Gastrocnemius medialis (tissue), 4 donors: ENCODE results near the gene CASTOR1. TPM values are rescaled to one million over a fixed set of nuclear protein-coding genes. Genes with fewer than 3 reads are reported as not detected.

Experiments used
- ATAC-seq, 2 donors: fragments of 150-250 bp; one replicate each; pipeline ENCODE4 v1.9.1; 2016
- DNase-seq, 2 donors: peaks; one replicate each; pipeline ENCODE4 v3.0.0-alpha.2; 2019
- H3K27ac ChIP-seq, 4 donors: fragments of 200-600 bp; sonication (generic); 1 replicate in 1 of 4; 2 replicates in 3 of 4; pipeline ENCODE4 v1.5.1; 2016 to 2018; ENCODE audit warnings: mild to moderate bottlenecking in 2 of 4, moderate library complexity in 1 of 4
- H3K27me3 ChIP-seq, 3 donors: fragments of 200-600 bp; sonication (generic) in 2 of 3; 1 replicate in 1 of 3; 2 replicates in 2 of 3; pipeline versions ENCODE4 v1.5.1 to v1.6.0; 2016 to 2019; ENCODE audit warnings: mild to moderate bottlenecking in 1 of 3, moderate library complexity in 1 of 3
- H3K36me3 ChIP-seq, 2 donors: fragments of 200-600 bp; sonication (generic) in 1 of 2; one replicate each; pipeline ENCODE4 v1.5.1; 2017 to 2018
- H3K4me1 ChIP-seq, 2 donors: fragments of 200-600 bp; sonication (generic) in 1 of 2; one replicate each; pipeline ENCODE4 v1.5.1; 2016 to 2017; ENCODE audit warnings: mild to moderate bottlenecking in 2 of 2
- H3K4me3 ChIP-seq, 4 donors: fragments of 200-600 bp; sonication (generic) in 3 of 4; 1 replicate in 1 of 4; 2 replicates in 3 of 4; pipeline ENCODE4 v1.5.1; 2016 to 2019; ENCODE audit warnings: mild to moderate bottlenecking in 2 of 4
- H3K9me3 ChIP-seq, 3 donors: fragments of 200-600 bp; sonication (generic) in 2 of 3; 1 replicate in 1 of 3; 2 replicates in 2 of 3; pipeline ENCODE4 v1.5.1; 2016 to 2019
- POLR2A ChIP-seq, 2 donors: fragments of 450-650 bp; IDR thresholded peaks; one replicate each; pipeline ENCODE4 v1.6.1; 2017; ENCODE audit warnings: antibody characterized with exemption in 2 of 2, mild to moderate bottlenecking in 2 of 2, moderate library complexity in 2 of 2
- in situ Hi-C, 4 donors: fragments of 200-750 bp; cut with MboI; loops; one replicate each; pipeline versions ENCODE4 v1.15.0 to v1.8.0; 2017; ENCODE audit warnings: low sequenced_read_pairs in 4 of 4
- intact Hi-C: fragments of 100-400 bp; cut with DNase I; formaldehyde crosslinking; loops from one replicate; pipeline ENCODE4 v1.15.1; 2023; ENCODE audit warnings: low total_unique reads
- total RNA-seq, 4 donors: library from RNA; depleted of rRNA; stranded (reverse); fragments of >200 nt; gene quantifications; one replicate each; pipeline versions ENCODE4 v1.1.0 to v1.2.3, GENCODE V29; 2016
- TF ChIP-seq, protein P1 (sequence below), 5 experiments: fragments of 450-650 bp in 3 of 5; fragments of 200-600 bp in 2 of 5; sonication (generic) in 2 of 5; IDR thresholded peaks in 4 of 5; conservative IDR thresholded peaks in 1 of 5; 1 replicate in 4 of 5; 2 replicates in 1 of 5; pipeline ENCODE4 v1.5.1; 2016 to 2019; ENCODE audit warnings: antibody characterized with exemption in 5 of 5, mild to moderate bottlenecking in 3 of 5, moderate library complexity in 3 of 5

The CASTOR1 gene
- total RNA-seq, 4 donors from 2014 or later, result 3.5 to 6.5 (median 5.6) TPM

- TF ChIP-seq, protein P1, sequence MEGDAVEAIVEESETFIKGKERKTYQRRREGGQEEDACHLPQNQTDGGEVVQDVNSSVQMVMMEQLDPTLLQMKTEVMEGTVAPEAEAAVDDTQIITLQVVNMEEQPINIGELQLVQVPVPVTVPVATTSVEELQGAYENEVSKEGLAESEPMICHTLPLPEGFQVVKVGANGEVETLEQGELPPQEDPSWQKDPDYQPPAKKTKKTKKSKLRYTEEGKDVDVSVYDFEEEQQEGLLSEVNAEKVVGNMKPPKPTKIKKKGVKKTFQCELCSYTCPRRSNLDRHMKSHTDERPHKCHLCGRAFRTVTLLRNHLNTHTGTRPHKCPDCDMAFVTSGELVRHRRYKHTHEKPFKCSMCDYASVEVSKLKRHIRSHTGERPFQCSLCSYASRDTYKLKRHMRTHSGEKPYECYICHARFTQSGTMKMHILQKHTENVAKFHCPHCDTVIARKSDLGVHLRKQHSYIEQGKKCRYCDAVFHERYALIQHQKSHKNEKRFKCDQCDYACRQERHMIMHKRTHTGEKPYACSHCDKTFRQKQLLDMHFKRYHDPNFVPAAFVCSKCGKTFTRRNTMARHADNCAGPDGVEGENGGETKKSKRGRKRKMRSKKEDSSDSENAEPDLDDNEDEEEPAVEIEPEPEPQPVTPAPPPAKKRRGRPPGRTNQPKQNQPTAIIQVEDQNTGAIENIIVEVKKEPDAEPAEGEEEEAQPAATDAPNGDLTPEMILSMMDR (IDR thresholded peaks at IDR 0.05 in 4 of 5, conservative IDR thresholded peaks at IDR 0.05 in 1 of 5), result no peak
- no peak for TF ChIP-seq POLR2A (IDR thresholded peaks at IDR 0.05)
- no peak for ATAC-seq
- peaks cover 29 to 36% of the 10 kb centered on the region in 2 donors for H3K4me1 ChIP-seq
- no peaks in the 10 kb centered on the region for H3K27me3 ChIP-seq
- no peaks in the 10 kb centered on the region for H3K9me3 ChIP-seq
- in situ Hi-C loops, result no loop called here
- H3K4me3 ChIP-seq, result peak overlapping the region; percentile 83 to 99 (median 87)
- intact Hi-C loops, result loop anchor here (1.0 to 5.0 kb wide), 3 partner anchors 36 to 1528 kb away; partner anchors contain the start of genes CASTOR1 and RNF215
- H3K27ac ChIP-seq, result peak overlapping the region; percentile 81 to 84 (median 82)
- no peaks in the 10 kb centered on the region for H3K36me3 ChIP-seq
- no peak for DNase-seq
These were observed 36.5 kb upstream of the CASTOR1 start for GRCh38 chr22:30325724-30326254.

- peak overlapping the region; percentile 83 to 99 (median 87) for H3K4me3 ChIP-seq
- in situ Hi-C loops (no loop called here), intact Hi-C loops (loop anchor here (5.0 kb wide), 2 partner anchors 62 to 1528 kb away; partner anchors contain the start of gene RNF215)
- no peaks in the 10 kb centered on the region for H3K27me3 ChIP-seq
- no peak for TF ChIP-seq POLR2A (IDR thresholded peaks at IDR 0.05)
- TF ChIP-seq, protein P1 (IDR thresholded peaks at IDR 0.05 in 4 of 5, conservative IDR thresholded peaks at IDR 0.05 in 1 of 5), result no peak
- H3K9me3 ChIP-seq, result no peaks in the 10 kb centered on the region
- peaks cover 33 to 39% of the 10 kb centered on the region in 2 donors for H3K4me1 ChIP-seq
- H3K27ac ChIP-seq, result peak overlapping the region; percentile 81 to 84 (median 82)
- no peak for ATAC-seq
- DNase-seq, result peak in 1 of 2 donors; percentile 55
- H3K36me3 ChIP-seq, result no peaks in the 10 kb centered on the region
These were observed 35.9 kb upstream of the CASTOR1 start for GRCh38 chr22:30325065-30325720.

DNA sequence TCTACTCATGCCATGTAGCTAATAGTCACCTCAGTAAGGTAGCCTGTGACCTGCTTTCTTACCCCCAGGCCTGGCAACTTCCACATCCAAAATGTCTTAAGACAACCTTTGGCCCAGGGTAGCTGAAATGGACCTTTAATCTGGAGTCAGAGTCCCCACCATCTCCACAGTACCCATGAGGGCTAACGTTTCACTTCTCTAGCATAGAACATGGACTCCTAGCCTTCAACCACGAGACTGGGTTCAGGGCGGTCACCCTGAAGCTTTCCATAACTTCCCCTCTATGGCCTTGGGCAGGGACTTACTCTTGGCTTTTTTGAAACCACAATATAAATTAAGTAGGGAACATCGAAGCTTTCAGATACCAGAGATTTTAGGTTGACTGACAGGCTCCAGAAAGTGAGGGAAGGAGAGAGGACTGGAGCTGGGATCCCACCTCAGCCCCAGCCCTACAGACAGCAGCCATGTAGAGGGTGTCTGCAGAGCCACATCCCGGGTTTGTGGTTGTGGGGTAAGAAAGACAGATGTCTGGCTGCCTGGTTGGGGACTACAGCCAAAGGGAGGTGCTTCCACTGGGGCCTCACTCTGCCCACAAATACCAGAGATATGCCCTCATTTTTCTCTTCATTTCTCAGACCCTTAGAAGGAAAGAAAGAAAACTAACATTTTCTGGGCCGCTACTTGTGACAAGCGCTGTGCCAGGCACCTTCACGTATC is 34.9 kb upstream of the CASTOR1 start:
- TF ChIP-seq, protein P1 (IDR thresholded peaks at IDR 0.05 in 4 of 5, conservative IDR thresholded peaks at IDR 0.05 in 1 of 5), result no peak
- no peak for TF ChIP-seq POLR2A (IDR thresholded peaks at IDR 0.05)
- peak overlapping the region; percentile 14 to 83 (median 82) for H3K27ac ChIP-seq
- intact Hi-C loops (no loop called here), in situ Hi-C loops (no loop called here)
- H3K27me3 ChIP-seq, result no peaks in the 10 kb centered on the region
- peaks cover 34 to 39% of the 10 kb centered on the region in 2 donors for H3K4me1 ChIP-seq
- DNase-seq (no peak), ATAC-seq (no peak)
- no peaks in the 10 kb centered on the region for H3K9me3 ChIP-seq
- peak overlapping the region; percentile 83 to 99 (median 87) for H3K4me3 ChIP-seq
- no peaks in the 10 kb centered on the region for H3K36me3 ChIP-seq

DNA sequence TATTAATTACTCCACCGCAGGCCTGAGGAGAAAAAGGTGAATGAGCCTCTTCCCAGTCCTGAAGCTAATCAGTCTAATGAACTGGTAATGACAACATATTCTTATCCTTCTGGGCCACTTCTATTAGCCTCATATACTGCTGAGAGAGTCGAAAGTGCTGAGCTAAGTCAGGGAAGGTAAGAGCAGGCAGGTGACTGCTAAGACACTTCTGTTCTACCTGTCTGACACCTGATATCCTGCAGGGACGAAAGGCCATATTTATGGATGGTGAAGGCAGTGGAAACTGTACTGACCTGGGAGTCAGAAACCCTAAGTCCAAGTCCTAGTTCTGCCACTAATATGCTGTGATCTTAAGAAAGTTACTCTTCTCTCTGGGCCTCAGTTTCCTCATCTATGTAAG is 33.9 kb upstream of the CASTOR1 start:
- H3K36me3 ChIP-seq, result no peaks in the 10 kb centered on the region
- in situ Hi-C loops (no loop called here), intact Hi-C loops (no loop called here)
- DNase-seq (no peak), ATAC-seq (no peak)
- no peak overlapping the region for H3K27ac ChIP-seq
- peaks cover 37 to 39% of the 10 kb centered on the region in 2 donors for H3K4me1 ChIP-seq
- TF ChIP-seq, protein P1 (IDR thresholded peaks at IDR 0.05 in 4 of 5, conservative IDR thresholded peaks at IDR 0.05 in 1 of 5), result no peak
- TF ChIP-seq POLR2A (IDR thresholded peaks at IDR 0.05), result no peak
- no peak overlapping the region for H3K4me3 ChIP-seq
- no peaks in the 10 kb centered on the region for H3K9me3 ChIP-seq
- no peaks in the 10 kb centered on the region for H3K27me3 ChIP-seq
